ENCODE measurements around the gene THSD4.
"Not testable (repeated sequence)": the region's sequence is repeated elsewhere in the genome, so short reads cannot be mapped to it uniquely, and the experiment has no call there.

Gene THSD4

GRCh38 chr15:71396536-71397125 is 281.4 kb downstream of the THSD4 start:
- Mint-ChIP-seq H3K9me3 (no peaks in the 10 kb centered on the region), H3K27me3 (peaks cover 2% of the 10 kb centered on the region), H3K4me3 (no peak overlapping the region), H3K36me3 (ENCODE audit: low read depth) (no peaks in the 10 kb centered on the region), H3K27ac (no peak overlapping the region), H3K4me1 (ENCODE audit: low read depth) (no peaks in the 10 kb centered on the region)
- intact Hi-C loops (cut with micrococcal nuclease), result no loop called here

- intact Hi-C loops (cut with micrococcal nuclease), result no loop called here
- H3K36me3 Mint-ChIP-seq (ENCODE audit: low read depth), result no peaks in the 10 kb centered on the region
- no peak overlapping the region for H3K27ac Mint-ChIP-seq
- H3K4me3 Mint-ChIP-seq, result no peak overlapping the region
- no peaks in the 10 kb centered on the region for H3K4me1 Mint-ChIP-seq (ENCODE audit: low read depth)
- H3K27me3 Mint-ChIP-seq, result peaks cover 2% of the 10 kb centered on the region
- H3K9me3 Mint-ChIP-seq, result no peaks in the 10 kb centered on the region
Measured at GRCh38 chr15:71397377-71397776, 282.1 kb downstream of the THSD4 start.

GRCh38 chr15:71400294-71400693 is 285.0 kb downstream of the THSD4 start:
- intact Hi-C loops (cut with micrococcal nuclease), result no loop called here

GRCh38 chr15:71401728-71402127 is 286.5 kb downstream of the THSD4 start:
- H3K9me3 Mint-ChIP-seq; H3K4me1 Mint-ChIP-seq (ENCODE audit: low read depth); H3K27me3 Mint-ChIP-seq; H3K36me3 Mint-ChIP-seq (ENCODE audit: low read depth); H3K27ac Mint-ChIP-seq; H3K4me3 Mint-ChIP-seq; intact Hi-C loops (cut with micrococcal nuclease): not testable (repeated sequence)

More at GRCh38 chr15:71400294-71400693, 285.0 kb downstream of the THSD4 start:
- no peaks in the 10 kb centered on the region for H3K4me1 Mint-ChIP-seq (ENCODE audit: low read depth)
- no peaks in the 10 kb centered on the region for H3K9me3 Mint-ChIP-seq
- no peak overlapping the region for H3K27ac Mint-ChIP-seq
- no peak overlapping the region for H3K4me3 Mint-ChIP-seq
- H3K36me3 Mint-ChIP-seq (ENCODE audit: low read depth), result no peaks in the 10 kb centered on the region
- H3K27me3 Mint-ChIP-seq, result peaks cover 2% of the 10 kb centered on the region

- H3K9me3 Mint-ChIP-seq, result no peaks in the 10 kb centered on the region
- no peaks in the 10 kb centered on the region for H3K4me1 Mint-ChIP-seq (ENCODE audit: low read depth)
- no peak overlapping the region for H3K27ac Mint-ChIP-seq
- intact Hi-C loops (cut with micrococcal nuclease), result no loop called here
- H3K4me3 Mint-ChIP-seq, result no peak overlapping the region
- H3K27me3 Mint-ChIP-seq, result peaks cover 6% of the 10 kb centered on the region
- no peaks in the 10 kb centered on the region for H3K36me3 Mint-ChIP-seq (ENCODE audit: low read depth)
Measured at GRCh38 chr15:71409541-71409940, 294.3 kb downstream of the THSD4 start.

GRCh38 chr15:71410347-71410746 is 295.1 kb downstream of the THSD4 start:
- Mint-ChIP-seq H3K4me1 (ENCODE audit: low read depth) (no peaks in the 10 kb centered on the region), H3K36me3 (ENCODE audit: low read depth) (no peaks in the 10 kb centered on the region), H3K4me3 (no peak overlapping the region), H3K27me3 (peaks cover 6% of the 10 kb centered on the region), H3K9me3 (no peaks in the 10 kb centered on the region), H3K27ac (no peak overlapping the region)
- intact Hi-C loops (cut with micrococcal nuclease), result no loop called here

- Mint-ChIP-seq H3K27ac (no peak overlapping the region), H3K27me3 (peaks cover 6% of the 10 kb centered on the region), H3K9me3 (no peaks in the 10 kb centered on the region), H3K4me1 (ENCODE audit: low read depth) (no peaks in the 10 kb centered on the region), H3K36me3 (ENCODE audit: low read depth) (no peaks in the 10 kb centered on the region), H3K4me3 (no peak overlapping the region)
- intact Hi-C loops (cut with micrococcal nuclease), result no loop called here
Measured at GRCh38 chr15:71411538-71412482, 296.5 kb downstream of the THSD4 start.

DNA sequence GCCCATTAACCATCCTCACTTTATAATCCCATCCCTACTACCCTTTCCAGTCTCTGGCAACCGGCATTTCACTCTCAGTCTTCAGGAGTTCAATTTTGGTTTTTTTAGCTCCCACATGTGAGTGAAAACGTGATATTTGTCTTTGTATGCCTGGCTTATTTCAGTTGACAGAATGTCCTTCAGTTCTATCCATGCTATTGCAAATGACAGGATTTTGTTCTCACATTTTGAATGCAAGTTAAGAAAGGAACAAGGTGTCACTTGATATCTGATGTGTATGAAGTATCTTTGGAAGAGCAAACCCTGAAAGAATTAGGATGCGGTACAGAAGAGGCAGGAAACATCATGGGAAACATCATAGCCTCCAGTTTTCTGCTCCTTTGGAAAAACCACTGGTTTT is 298.1 kb downstream of the THSD4 start:
- H3K9me3 Mint-ChIP-seq, result no peaks in the 10 kb centered on the region
- peaks cover 6% of the 10 kb centered on the region for H3K27me3 Mint-ChIP-seq
- no peaks in the 10 kb centered on the region for H3K4me1 Mint-ChIP-seq (ENCODE audit: low read depth)
- no peaks in the 10 kb centered on the region for H3K36me3 Mint-ChIP-seq (ENCODE audit: low read depth)
- no peak overlapping the region for H3K4me3 Mint-ChIP-seq
- intact Hi-C loops (cut with micrococcal nuclease), result no loop called here
- H3K27ac Mint-ChIP-seq, result no peak overlapping the region

- H3K27ac Mint-ChIP-seq, result no peak overlapping the region
- H3K9me3 Mint-ChIP-seq, result no peaks in the 10 kb centered on the region
- peaks cover 9% of the 10 kb centered on the region for H3K27me3 Mint-ChIP-seq
- intact Hi-C loops (cut with micrococcal nuclease), result no loop called here
- no peak overlapping the region for H3K4me3 Mint-ChIP-seq
- H3K4me1 Mint-ChIP-seq (ENCODE audit: low read depth), result no peaks in the 10 kb centered on the region
- H3K36me3 Mint-ChIP-seq (ENCODE audit: low read depth), result no peaks in the 10 kb centered on the region
Measured at GRCh38 chr15:71414853-71415252, 299.6 kb downstream of the THSD4 start.

- no peak overlapping the region for H3K27ac Mint-ChIP-seq
- peaks cover 9% of the 10 kb centered on the region for H3K27me3 Mint-ChIP-seq
- H3K36me3 Mint-ChIP-seq (ENCODE audit: low read depth), result no peaks in the 10 kb centered on the region
- no peaks in the 10 kb centered on the region for H3K9me3 Mint-ChIP-seq
- H3K4me3 Mint-ChIP-seq, result no peak overlapping the region
- H3K4me1 Mint-ChIP-seq (ENCODE audit: low read depth), result no peaks in the 10 kb centered on the region
- intact Hi-C loops (cut with micrococcal nuclease), result no loop called here
Measured at GRCh38 chr15:71422530-71423259, 307.4 kb downstream of the THSD4 start.

DNA sequence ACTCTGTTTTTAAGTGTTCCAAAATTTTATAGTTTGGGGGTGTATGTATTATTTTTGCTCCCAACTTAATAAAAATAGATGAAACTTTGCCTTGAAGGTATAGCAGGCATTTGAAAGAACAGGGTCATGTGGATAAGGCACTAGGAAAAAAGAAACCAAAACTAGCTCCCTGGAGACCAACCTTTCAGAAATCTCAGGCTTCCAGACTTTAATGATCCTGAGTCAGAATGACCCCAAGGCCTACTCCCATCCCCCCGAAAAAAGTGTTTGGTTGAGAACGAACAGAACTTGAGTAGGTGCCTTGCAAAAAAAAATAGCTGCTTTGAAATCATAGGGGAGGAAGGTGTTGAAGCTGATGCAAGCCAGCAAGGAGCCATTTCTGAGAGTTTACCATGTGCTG is 309.5 kb downstream of the THSD4 start:
- Mint-ChIP-seq H3K4me1 (ENCODE audit: low read depth) (no peaks in the 10 kb centered on the region), H3K9me3 (no peaks in the 10 kb centered on the region), H3K27ac (no peak overlapping the region), H3K36me3 (ENCODE audit: low read depth) (no peaks in the 10 kb centered on the region), H3K4me3 (no peak overlapping the region), H3K27me3 (peaks cover 6% of the 10 kb centered on the region)
- intact Hi-C loops (cut with micrococcal nuclease), result no loop called here

DNA sequence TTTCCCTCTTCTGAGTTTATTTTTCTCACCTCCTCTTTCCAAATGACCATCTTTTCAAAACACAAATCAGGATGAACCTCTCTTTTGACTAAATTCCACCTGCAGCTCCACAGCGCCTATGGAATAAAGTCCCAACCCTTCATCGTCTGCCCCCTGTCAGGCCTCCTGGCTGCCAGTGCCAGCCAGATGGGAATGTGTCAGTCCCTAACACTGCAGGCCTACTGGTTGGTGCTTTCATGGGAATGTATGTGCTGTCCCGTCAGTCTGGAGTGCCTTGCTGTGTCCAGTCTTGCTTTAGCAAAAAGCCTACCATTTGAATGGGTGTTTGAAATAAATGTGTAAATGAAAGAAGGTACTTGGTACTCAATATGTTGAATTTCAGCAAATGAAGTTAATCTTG is 310.1 kb downstream of the THSD4 start:
- intact Hi-C loops (cut with micrococcal nuclease), result no loop called here
- Mint-ChIP-seq H3K9me3 (no peaks in the 10 kb centered on the region), H3K4me1 (ENCODE audit: low read depth) (no peaks in the 10 kb centered on the region), H3K4me3 (no peak overlapping the region), H3K27ac (no peak overlapping the region), H3K36me3 (ENCODE audit: low read depth) (no peaks in the 10 kb centered on the region), H3K27me3 (peaks cover 2% of the 10 kb centered on the region)

DNA sequence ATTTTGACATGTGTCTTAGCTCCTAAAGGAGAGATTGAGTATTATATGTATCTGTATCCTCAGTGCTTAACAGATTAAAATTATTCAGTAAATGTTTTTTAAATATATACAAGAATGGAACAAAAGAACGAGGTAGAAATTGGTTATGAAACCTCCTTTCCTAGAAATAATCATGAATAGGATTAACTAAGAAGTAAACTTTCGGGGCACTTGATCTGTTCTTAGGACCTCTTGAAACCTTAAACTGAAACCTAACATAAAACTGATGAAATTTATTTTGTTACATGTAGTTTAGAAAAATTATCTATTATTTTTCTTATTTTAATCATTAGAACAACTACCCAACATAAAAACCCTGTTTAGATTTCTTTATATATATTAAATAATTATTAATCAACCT is 311.5 kb downstream of the THSD4 start:
- Mint-ChIP-seq H3K9me3 (no peaks in the 10 kb centered on the region), H3K36me3 (ENCODE audit: low read depth) (no peaks in the 10 kb centered on the region), H3K27me3 (peaks cover 2% of the 10 kb centered on the region), H3K27ac (no peak overlapping the region), H3K4me1 (ENCODE audit: low read depth) (no peaks in the 10 kb centered on the region), H3K4me3 (no peak overlapping the region)
- intact Hi-C loops (cut with micrococcal nuclease), result no loop called here

DNA sequence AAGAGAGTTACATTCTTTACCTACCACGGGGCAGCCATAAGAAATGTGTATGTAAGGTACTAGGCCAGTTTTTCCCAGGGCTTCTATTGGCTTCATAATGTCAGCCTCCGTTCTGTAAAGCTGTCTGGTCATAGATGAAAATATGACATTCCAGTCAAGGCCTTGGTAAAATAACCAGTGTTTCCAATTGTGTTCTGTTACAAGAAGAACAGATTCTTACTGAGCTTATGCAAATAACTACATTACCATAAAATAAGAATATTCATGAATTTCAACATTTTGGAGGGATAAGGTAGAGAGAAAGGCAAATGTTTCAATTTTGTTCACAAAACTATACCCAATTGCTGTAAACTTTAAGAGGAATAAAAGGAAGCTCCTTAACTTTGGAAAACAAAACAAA is 315.5 kb downstream of the THSD4 start:
- Mint-ChIP-seq H3K4me3 (no peak overlapping the region), H3K36me3 (ENCODE audit: low read depth) (no peaks in the 10 kb centered on the region), H3K9me3 (no peaks in the 10 kb centered on the region), H3K4me1 (ENCODE audit: low read depth) (no peaks in the 10 kb centered on the region), H3K27ac (no peak overlapping the region), H3K27me3 (peaks cover 2% of the 10 kb centered on the region)
- intact Hi-C loops (cut with micrococcal nuclease), result loop anchor here (10.0 kb wide), 1 partner anchor 416 kb away; no protein-coding TSS in a partner anchor
